Naive thymus-derived CD4-positive, alpha-beta T cell (primary cell): Measurements from ENCODE around the gene KIAA1328. TPM values are rescaled to one million over a fixed set of nuclear protein-coding genes. Genes with fewer than 3 reads are reported as not detected.

Source experiments
- ATAC-seq: fragments of 150-1000 bp; cut with Tn5 transposase; 2 replicates; pipeline ENCODE4 v1.10.0; 2021; ENCODE audit warnings: mild to moderate bottlenecking, moderate library complexity
- CTCF ChIA-PET: fragments of 350-600 bp; sonication (Branson Sonifier 250); formaldehyde crosslinking; loops from one replicate; lab custom pipeline; 2021; ENCODE audit warnings: antibody characterized with exemption; lab: Charles Lee
- POLR2A ChIA-PET: fragments of 350-600 bp; sonication (Branson Sonifier 250); formaldehyde crosslinking; loops from one replicate; lab custom pipeline; 2021; ENCODE audit warnings: antibody characterized with exemption, inconsistent platforms; lab: Charles Lee
- DNase-seq, 9 donors: peaks; one replicate each; pipeline versions ENCODE4 v3.0.0 to v3.0.0-alpha.2; 2020 to 2022; ENCODE audit warnings: mixed read lengths in 1 of 9
- H3K27ac ChIP-seq: one replicate; pipeline ENCODE4 v1.7.0; 2013; ENCODE audit warnings: mild to moderate bottlenecking, low read depth, low read length, moderate library complexity
- H3K27me3 ChIP-seq, 2 donors: one replicate each; pipeline ENCODE4 v1.7.0; 2013; ENCODE audit warnings: low read length in 2 of 2, mild to moderate bottlenecking in 2 of 2, moderate library complexity in 2 of 2; ENCODE audit not compliant: control insufficient read depth in 2 of 2, insufficient read depth in 2 of 2
- H3K36me3 ChIP-seq, 3 experiments: 1 replicate in 2 of 3; 2 replicates in 1 of 3; pipeline ENCODE4 v1.7.0; 2013; ENCODE audit warnings: low read length in 3 of 3, mild to moderate bottlenecking in 3 of 3, moderate library complexity in 1 of 3; ENCODE audit not compliant: insufficient read depth in 3 of 3, control insufficient read depth in 2 of 3
- H3K4me1 ChIP-seq, 2 donors: one replicate each; pipeline ENCODE4 v1.7.0; 2013; ENCODE audit warnings: low read length in 2 of 2, mild to moderate bottlenecking in 2 of 2, moderate library complexity in 1 of 2; ENCODE audit not compliant: control insufficient read depth in 2 of 2, insufficient read depth in 2 of 2
- H3K4me3 ChIP-seq: 2 replicates; pipeline ENCODE4 v1.7.0; 2013; ENCODE audit warnings: mild to moderate bottlenecking, low read length
- H3K9me3 ChIP-seq, 3 experiments: 1 replicate in 2 of 3; 2 replicates in 1 of 3; pipeline ENCODE4 v1.7.0; 2013; ENCODE audit warnings: low read length in 3 of 3; ENCODE audit not compliant: control insufficient read depth in 2 of 3
- H3K27ac Mint-ChIP-seq, 9 donors: one replicate each; pipeline ENCODE4 v1.8.0; 2020 to 2022; ENCODE audit warnings: mixed read lengths in 9 of 9, mild to moderate bottlenecking in 8 of 9, moderate library complexity in 5 of 9, inconsistent platforms in 2 of 9
- H3K27me3 Mint-ChIP-seq, 5 donors: one replicate each; pipeline ENCODE4 v1.8.0; 2021 to 2022; ENCODE audit warnings: mixed read lengths in 5 of 5, mild to moderate bottlenecking in 1 of 5
- H3K36me3 Mint-ChIP-seq, 5 donors: one replicate each; pipeline ENCODE4 v1.8.0; 2020 to 2022; ENCODE audit warnings: mixed read lengths in 5 of 5, mild to moderate bottlenecking in 3 of 5, inconsistent platforms in 1 of 5
- H3K4me1 Mint-ChIP-seq, 7 donors: one replicate each; pipeline ENCODE4 v1.8.0; 2020 to 2022; ENCODE audit warnings: mixed read lengths in 7 of 7, mild to moderate bottlenecking in 3 of 7, inconsistent platforms in 1 of 7
- H3K4me3 Mint-ChIP-seq, 10 donors: one replicate each; pipeline ENCODE4 v1.8.0; 2020 to 2022; ENCODE audit warnings: mild to moderate bottlenecking in 10 of 10, mixed read lengths in 10 of 10, moderate library complexity in 6 of 10, inconsistent platforms in 2 of 10
- H3K9me3 Mint-ChIP-seq, 11 donors: one replicate each; pipeline ENCODE4 v1.8.0; 2020 to 2022; ENCODE audit warnings: mixed read lengths in 11 of 11, mild to moderate bottlenecking in 4 of 11, inconsistent platforms in 1 of 11, moderate library complexity in 1 of 11
- intact Hi-C, 2 donors: fragments of 100-400 bp; cut with micrococcal nuclease; formaldehyde crosslinking; loops; one replicate each; pipeline ENCODE4 v1.15.1; 2023
- polyA plus RNA-seq, 2 donors: library from polyadenylated mRNA; unstranded; fragments of 300-500 nt; fragmentation: Illumina TruSeq; gene quantifications; one replicate each; pipeline ENCODE4 v1.2.3, GENCODE V29; 2021
- total RNA-seq, 6 experiments: library from RNA in 5 of 6; stranded (reverse) in 5 of 6; gene quantifications; 1 replicate in 5 of 6; 2 replicates in 1 of 6; pipeline ENCODE4 v1.2.3 and lab custom pipeline; 2021 to 2026

KIAA1328 gene
- total and polyA plus RNA-seq, 7 experiments from 2014 or later: 8.1 to 17.6 (median 13.2) TPM

DNA sequence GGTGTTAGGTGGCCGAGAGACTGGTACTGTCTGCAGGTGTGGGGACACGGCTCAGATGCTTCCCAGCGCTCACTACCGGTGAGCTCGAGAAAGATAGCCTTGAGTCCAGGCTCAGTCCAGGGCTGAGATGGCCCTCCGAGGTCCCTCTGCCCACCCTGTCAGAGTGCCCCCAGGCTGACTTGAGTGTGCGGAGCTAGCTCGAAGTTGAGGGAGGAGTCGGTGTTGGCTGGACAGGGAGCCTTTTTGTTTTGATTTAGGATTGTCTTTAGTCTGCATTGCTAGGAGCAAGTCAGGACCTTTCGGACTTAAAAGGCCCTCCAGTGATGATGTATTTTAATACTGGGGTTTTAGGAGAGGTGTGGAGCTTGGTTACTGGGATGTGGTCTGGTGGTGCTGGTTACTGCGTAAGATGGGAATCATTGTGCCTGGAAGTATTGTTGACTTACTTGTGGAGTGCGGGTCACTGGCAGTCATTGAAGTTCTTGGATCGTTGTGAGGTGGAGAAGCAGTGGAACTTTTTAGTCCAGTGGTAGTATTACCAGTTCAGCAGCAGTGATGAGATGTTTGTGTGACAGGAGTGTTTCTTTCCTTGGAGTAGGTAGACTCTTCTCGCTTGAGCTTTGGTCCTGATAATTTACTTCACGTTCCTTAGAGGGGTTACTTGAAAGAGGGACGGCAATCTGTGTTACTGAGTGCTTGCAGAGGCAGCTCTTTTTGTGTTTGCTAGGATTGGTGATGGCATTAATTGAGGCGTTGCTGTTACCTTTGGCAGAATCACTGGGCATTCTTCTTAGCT, 633 bp downstream of the KIAA1328 start:
- DNase-seq (peak in 1 of 9 donors; percentile 6), ATAC-seq (no peak)
- Histone ChIP-seq H3K4me1 (peaks cover 15 to 18% of the 10 kb centered on the region in 2 donors), H3K27me3 (no peaks in the 10 kb centered on the region), H3K9me3 (no peaks in the 10 kb centered on the region), H3K27ac (peak overlapping the region; percentile 75), H3K4me3 (peak overlapping the region; percentile 79), H3K36me3 (peaks cover 0 to 4% (median 0%) of the 10 kb centered on the region in 3 experiments)
- intact Hi-C loops: loop anchor here (1.0 to 10.0 kb wide), 12 partner anchors 11 to 1851 kb away; partner anchors contain the start of genes ELP2 (in 2 of the 2), INO80C (in 2 of the 2), SLC39A6 (in 2 of the 2) and MAPRE2 (in 1 of the 2)
- peak overlapping the region; percentile 57 to 98 (median 89) for H3K27ac Mint-ChIP-seq
- H3K9me3 Mint-ChIP-seq: peaks cover 0 to 1% (median 0%) of the 10 kb centered on the region in 11 donors
- peak overlapping the region; percentile 73 to 98 (median 92) for H3K4me3 Mint-ChIP-seq
- H3K36me3 Mint-ChIP-seq: peaks cover 0 to 13% (median 0%) of the 10 kb centered on the region in 5 donors
- CTCF ChIA-PET: interaction anchor here (0.6 to 1.7 kb wide), 3 partner anchors 19 to 696 kb away, joined by 3 to 4 read pairs (median 4); no protein-coding TSS in a partner anchor
- POLR2A ChIA-PET: interaction anchor here (0.6 to 2.3 kb wide), 6 partner anchors 10 to 854 kb away, joined by 3 to 9 read pairs (median 4); partner anchors contain the start of genes ELP2 and SLC39A6
- peaks cover 27 to 55% (median 44%) of the 10 kb centered on the region in 7 donors for H3K4me1 Mint-ChIP-seq
- H3K27me3 Mint-ChIP-seq: no peaks in the 10 kb centered on the region

- Histone ChIP-seq H3K27ac (no peak overlapping the region), H3K4me1 (peaks cover 15 to 18% of the 10 kb centered on the region in 2 donors), H3K4me3 (peak overlapping the region; percentile 79), H3K9me3 (no peaks in the 10 kb centered on the region), H3K27me3 (no peaks in the 10 kb centered on the region), H3K36me3 (peaks cover 0 to 4% (median 0%) of the 10 kb centered on the region in 3 experiments)
- Mint-ChIP-seq H3K27me3 (no peaks in the 10 kb centered on the region), H3K4me1 (peaks cover 27 to 55% (median 44%) of the 10 kb centered on the region in 7 donors), H3K27ac (peak overlapping the region; percentile 57 to 98 (median 89)), H3K36me3 (peaks cover 0 to 13% (median 0%) of the 10 kb centered on the region in 5 donors), H3K9me3 (peaks cover 0 to 1% (median 0%) of the 10 kb centered on the region in 11 donors), H3K4me3 (peak overlapping the region; percentile 73 to 98 (median 92))
- ChIA-PET POLR2A (interaction anchor here (1.6 to 2.3 kb wide), 2 partner anchors 10 to 700 kb away, joined by 4 to 9 read pairs; partner anchors contain the start of genes ELP2 and SLC39A6), CTCF (interaction anchor here (1.3 kb wide), 1 partner anchor 19 kb away, joined by 4 read pairs; no protein-coding TSS in a partner anchor)
- DNase-seq (no peak), ATAC-seq (no peak)
- intact Hi-C loops: no loop called here
Observed at GRCh38 chr18:36830158-36830495, 1.2 kb downstream of the KIAA1328 start.

DNA sequence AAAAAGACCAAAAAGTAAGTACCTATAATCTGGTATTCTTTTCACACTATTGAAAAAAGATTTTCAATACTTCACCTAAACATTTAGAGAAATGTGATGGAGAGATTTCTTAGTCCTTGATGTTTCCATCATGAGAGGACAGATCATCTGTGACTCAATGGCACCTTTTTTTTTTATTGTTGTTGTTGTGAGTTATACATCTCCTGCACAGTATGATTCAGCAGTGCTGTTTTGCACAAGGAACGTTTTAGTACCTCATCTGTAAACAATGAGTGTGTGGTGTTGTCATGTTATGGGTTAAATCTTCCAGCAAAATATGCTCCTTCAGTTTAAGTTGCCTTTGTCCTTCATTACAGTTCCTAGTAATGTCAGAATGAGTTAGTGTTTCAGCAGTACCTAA, 2.2 kb downstream of the KIAA1328 start:
- Mint-ChIP-seq H3K36me3 (peaks cover 0 to 14% (median 6%) of the 10 kb centered on the region in 5 donors), H3K4me1 (peaks cover 27 to 55% (median 44%) of the 10 kb centered on the region in 7 donors), H3K27me3 (no peaks in the 10 kb centered on the region), H3K4me3 (no peak overlapping the region), H3K9me3 (peaks cover 0 to 1% (median 0%) of the 10 kb centered on the region in 11 donors), H3K27ac (no peak overlapping the region)
- H3K4me3 ChIP-seq: no peak overlapping the region
- peaks cover 0 to 4% (median 0%) of the 10 kb centered on the region in 3 experiments for H3K36me3 ChIP-seq
- H3K27ac ChIP-seq: no peak overlapping the region
- no peak for ATAC-seq
- no peaks in the 10 kb centered on the region for H3K9me3 ChIP-seq
- intact Hi-C loops: no loop called here
- DNase-seq: no peak
- POLR2A ChIA-PET: no interaction called here
- no peaks in the 10 kb centered on the region for H3K27me3 ChIP-seq
- peaks cover 15 to 18% of the 10 kb centered on the region in 2 donors for H3K4me1 ChIP-seq
- CTCF ChIA-PET: no interaction called here

GRCh38 chr18:36833120-36833519, 4.2 kb downstream of the KIAA1328 start:
- ChIA-PET CTCF (no interaction called here), POLR2A (interaction anchor here (0.6 kb wide), 1 partner anchor 610 kb away, joined by 3 read pairs; no protein-coding TSS in a partner anchor)
- Histone ChIP-seq H3K27me3 (no peaks in the 10 kb centered on the region), H3K27ac (no peak overlapping the region), H3K36me3 (peaks cover 0 to 4% (median 0%) of the 10 kb centered on the region in 3 experiments), H3K9me3 (no peaks in the 10 kb centered on the region), H3K4me3 (no peak overlapping the region), H3K4me1 (peaks cover 6 to 8% of the 10 kb centered on the region in 2 donors)
- no peaks in the 10 kb centered on the region for H3K27me3 Mint-ChIP-seq
- no peak for ATAC-seq
- intact Hi-C loops: no loop called here
- peak overlapping the region in 2 of 9 donors; percentile 52 to 66 for H3K27ac Mint-ChIP-seq
- peaks cover 18 to 38% (median 29%) of the 10 kb centered on the region in 7 donors for H3K4me1 Mint-ChIP-seq
- peaks cover 0 to 2% (median 0%) of the 10 kb centered on the region in 11 donors for H3K9me3 Mint-ChIP-seq
- DNase-seq: no peak
- H3K36me3 Mint-ChIP-seq: peaks cover 6 to 26% (median 17%) of the 10 kb centered on the region in 5 donors
- no peak overlapping the region for H3K4me3 Mint-ChIP-seq

- no peaks in the 10 kb centered on the region for H3K36me3 ChIP-seq
- intact Hi-C loops: no loop called here
- no peaks in the 10 kb centered on the region for H3K27me3 ChIP-seq
- Mint-ChIP-seq H3K4me1 (peaks cover 4 to 27% (median 12%) of the 10 kb centered on the region in 7 donors), H3K27ac (no peak overlapping the region), H3K9me3 (peaks cover 0 to 6% (median 0%) of the 10 kb centered on the region in 11 donors), H3K36me3 (peaks cover 14 to 52% (median 44%) of the 10 kb centered on the region in 5 donors), H3K27me3 (no peaks in the 10 kb centered on the region), H3K4me3 (no peak overlapping the region)
- no peak overlapping the region for H3K4me3 ChIP-seq
- POLR2A ChIA-PET: no interaction called here
- H3K9me3 ChIP-seq: no peaks in the 10 kb centered on the region
- DNase-seq: no peak
- no peak for ATAC-seq
- H3K27ac ChIP-seq: no peak overlapping the region
- no peaks in the 10 kb centered on the region for H3K4me1 ChIP-seq
- CTCF ChIA-PET: no interaction called here
Observed at GRCh38 chr18:36835927-36836326, 7.0 kb downstream of the KIAA1328 start.

DNA sequence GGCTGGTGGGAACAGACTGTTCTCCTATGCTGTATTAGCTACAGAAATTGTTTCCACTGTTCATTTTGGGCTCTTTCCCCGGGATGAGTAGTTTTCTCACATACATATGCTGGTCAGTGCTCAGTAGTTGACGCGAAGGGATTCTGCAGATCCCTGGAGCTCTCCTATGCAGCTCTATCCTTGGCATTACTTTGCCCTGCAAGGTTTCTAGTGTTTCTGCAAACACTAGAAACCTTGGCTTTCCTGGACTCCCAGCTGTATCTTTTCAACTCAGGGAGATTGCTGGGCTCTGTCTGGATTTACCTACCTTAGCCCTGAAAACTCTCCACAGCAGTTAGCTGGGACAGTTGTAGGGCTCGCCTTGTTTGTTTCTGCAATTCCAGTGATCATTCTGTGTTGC, 10.9 kb downstream of the KIAA1328 start:
- no peak for DNase-seq
- POLR2A ChIA-PET: interaction anchor here (1.1 kb wide), 1 partner anchor 10 kb away, joined by 4 read pairs; the partner anchor contains the start of genes KIAA1328 and TPGS2
- H3K27me3 ChIP-seq: no peaks in the 10 kb centered on the region
- peak overlapping the region in 1 of 9 donors; percentile 10 for H3K27ac Mint-ChIP-seq
- H3K9me3 Mint-ChIP-seq: peaks cover 0 to 6% (median 0%) of the 10 kb centered on the region in 11 donors
- no peak overlapping the region for H3K4me3 Mint-ChIP-seq
- CTCF ChIA-PET: interaction anchor here (0.6 to 1.5 kb wide), 2 partner anchors 12 to 27 kb away, joined by 3 to 4 read pairs; no protein-coding TSS in a partner anchor
- H3K36me3 Mint-ChIP-seq: peaks cover 14 to 67% (median 47%) of the 10 kb centered on the region in 5 donors
- no peaks in the 10 kb centered on the region for H3K9me3 ChIP-seq
- H3K4me1 ChIP-seq: no peaks in the 10 kb centered on the region
- H3K27me3 Mint-ChIP-seq: no peaks in the 10 kb centered on the region
- peaks cover 0 to 20% (median 7%) of the 10 kb centered on the region in 7 donors for H3K4me1 Mint-ChIP-seq
- H3K27ac ChIP-seq: no peak overlapping the region
- H3K4me3 ChIP-seq: no peak overlapping the region
- intact Hi-C loops: no loop called here
- no peaks in the 10 kb centered on the region for H3K36me3 ChIP-seq
- ATAC-seq: no peak
